Prostate gland (tissue), 2 donors: ENCODE results near the gene EPX.

ENCODE experiments used
- CTCF ChIP-seq, 4 experiments: fragments of 200-600 bp in 2 of 4; fragments of 450-650 bp in 2 of 4; sonication (generic) in 2 of 4; IDR thresholded peaks; 1 replicate in 3 of 4; 2 replicates in 1 of 4; pipeline ENCODE4 v1.5.1; 2016 to 2019; ENCODE audit warnings: antibody characterized with exemption in 4 of 4, mild to moderate bottlenecking in 2 of 4, moderate library complexity in 2 of 4
- POLR2A ChIP-seq: fragments of 450-650 bp; IDR thresholded peaks from one replicate; pipeline ENCODE4 v1.6.1; 2016; ENCODE audit warnings: antibody characterized with exemption, mild to moderate bottlenecking
- POLR2AphosphoS5 ChIP-seq: sonication (generic); formaldehyde crosslinking; IDR thresholded peaks from one replicate; pipeline ENCODE4 v1.6.1; 2017; ENCODE audit warnings: antibody characterized with exemption

GRCh38 chr17:58202859-58203258 is 10.3 kb downstream of the EPX start:
- no peak for TF ChIP-seq CTCF (IDR thresholded peaks at IDR 0.05)
- no peak for TF ChIP-seq POLR2AphosphoS5
- no peak for TF ChIP-seq POLR2A
